CD4-positive, alpha-beta T cell treated with Interleukin-6 for 4 hours (primary cell): ENCODE results near the gene ZFP36.
"Not testable (repeated sequence)": the region's sequence is repeated elsewhere in the genome, so short reads cannot be mapped to it uniquely, and the experiment has no call there.

ENCODE experiments used
- DNase-seq: peaks from one replicate; pipeline ENCODE4 v3.0.0-alpha.2; 2020; ENCODE audit warnings: mixed read lengths

Gene ZFP36

GRCh38 chr19:39449116-39449797 is 42.6 kb downstream of the ZFP36 start:
- DNase-seq, result no peak

- DNase-seq, result not testable (repeated sequence)
These were observed 44.6 kb downstream of the ZFP36 start for GRCh38 chr19:39451257-39451656.
